Suprapubic skin (tissue), 4 donors: ENCODE measurements around the gene MTHFSD. TPM values are rescaled to one million over a fixed set of nuclear protein-coding genes. Genes with fewer than 3 reads are reported as not detected.

Source experiments
- DNase-seq, 2 donors: peaks; one replicate each; pipeline ENCODE4 v3.0.0-alpha.2; 2019; ENCODE audit warnings: low spot score in 2 of 2
- H3K27ac ChIP-seq: fragments of 200-600 bp; sonication (generic); one replicate; pipeline ENCODE4 v1.5.1; 2019
- H3K27me3 ChIP-seq: fragments of 200-600 bp; sonication (generic); one replicate; pipeline ENCODE4 v1.5.1; 2019
- H3K36me3 ChIP-seq: fragments of 200-600 bp; sonication (generic); one replicate; pipeline ENCODE4 v1.5.1; 2019
- H3K4me1 ChIP-seq: fragments of 200-600 bp; sonication (generic); one replicate; pipeline ENCODE4 v1.5.1; 2019
- H3K4me3 ChIP-seq: fragments of 200-600 bp; sonication (generic); one replicate; pipeline ENCODE4 v1.5.1; 2019; ENCODE audit warnings: mild to moderate bottlenecking
- H3K9me3 ChIP-seq: fragments of 200-600 bp; sonication (generic); one replicate; pipeline ENCODE4 v1.5.1; 2019
- CTCF ChIP-seq, 2 donors: fragments of 200-600 bp in 1 of 2; fragments of 450-650 bp in 1 of 2; sonication (generic) in 1 of 2; IDR thresholded peaks; one replicate each; pipeline ENCODE4 v1.5.1; 2016 to 2019; ENCODE audit warnings: antibody characterized with exemption in 2 of 2, mild to moderate bottlenecking in 1 of 2, moderate library complexity in 1 of 2
- EP300 ChIP-seq: sonication (generic); formaldehyde crosslinking; IDR thresholded peaks from one replicate; pipeline ENCODE4 v1.6.1; 2017; ENCODE audit warnings: antibody characterized with exemption
- POLR2A ChIP-seq, 2 donors: fragments of 450-650 bp; IDR thresholded peaks; one replicate each; pipeline ENCODE4 v1.6.1; 2017; ENCODE audit warnings: antibody characterized with exemption in 2 of 2, mild to moderate bottlenecking in 2 of 2, moderate library complexity in 2 of 2
- POLR2AphosphoS5 ChIP-seq, 3 donors: sonication (generic); formaldehyde crosslinking; IDR thresholded peaks; one replicate each; pipeline ENCODE4 v1.6.1; 2017; ENCODE audit warnings: antibody characterized with exemption in 3 of 3
- WGBS: methylation state at CpG from one replicate; pipeline ENCODE4 v1.1.5; 2018; 5-methylcytosine and 5-hydroxymethylcytosine counted together
- total RNA-seq, 4 donors: library from RNA; depleted of rRNA; stranded (reverse); fragments of >200 nt; gene quantifications; one replicate each; pipeline ENCODE4 v1.1.0, GENCODE V29; 2016

Gene MTHFSD
- total RNA-seq, 4 donors from 2014 or later, result 12.4 to 43.4 (median 18.8) TPM

GRCh38 chr16:86577314-86577971, 22.4 kb upstream of the MTHFSD start:
- peaks cover 99% of the 10 kb centered on the region for H3K27me3 ChIP-seq
- TF ChIP-seq EP300 (no peak), POLR2A (IDR thresholded peaks at IDR 0.05) (no peak), POLR2AphosphoS5 (IDR thresholded peaks at IDR 0.05) (no peak), CTCF (IDR thresholded peaks at IDR 0.05) (no peak)
- H3K4me3 ChIP-seq, result no peak overlapping the region
- no peaks in the 10 kb centered on the region for H3K36me3 ChIP-seq
- H3K9me3 ChIP-seq, result no peaks in the 10 kb centered on the region
- H3K4me1 ChIP-seq, result peaks cover 31% of the 10 kb centered on the region
- DNase-seq, result no peak
- H3K27ac ChIP-seq, result no peak overlapping the region
- 44% methylated on average over 12 of the region's 12 CpGs for WGBS

- peaks cover 31% of the 10 kb centered on the region for H3K4me1 ChIP-seq
- no peak for DNase-seq
- no peaks in the 10 kb centered on the region for H3K9me3 ChIP-seq
- 23% methylated on average over 33 of the region's 33 CpGs for WGBS
- H3K4me3 ChIP-seq, result peak overlapping the region; percentile 39
- TF ChIP-seq CTCF (IDR thresholded peaks at IDR 0.05) (no peak), EP300 (no peak), POLR2A (IDR thresholded peaks at IDR 0.05) (no peak), POLR2AphosphoS5 (IDR thresholded peaks at IDR 0.05) (no peak)
- H3K36me3 ChIP-seq, result no peaks in the 10 kb centered on the region
- H3K27ac ChIP-seq, result no peak overlapping the region
- peaks cover 100% of the 10 kb centered on the region for H3K27me3 ChIP-seq
Observed at GRCh38 chr16:86576591-86577313, 21.7 kb upstream of the MTHFSD start.

GRCh38 chr16:86575754-86576557, 20.9 kb upstream of the MTHFSD start:
- Histone ChIP-seq H3K4me1 (peaks cover 31% of the 10 kb centered on the region), H3K27ac (no peak overlapping the region), H3K4me3 (peak overlapping the region; percentile 39), H3K9me3 (no peaks in the 10 kb centered on the region), H3K27me3 (peaks cover 100% of the 10 kb centered on the region), H3K36me3 (no peaks in the 10 kb centered on the region)
- TF ChIP-seq POLR2AphosphoS5 (IDR thresholded peaks at IDR 0.05) (no peak), CTCF (IDR thresholded peaks at IDR 0.05) (peak in 1 of 2 donors; percentile 40)
- under 1% methylated on average over 40 of the region's 54 CpGs for WGBS
- peak in 1 of 2 donors; percentile 46 for DNase-seq

GRCh38 chr16:86575095-86575685, 20.2 kb upstream of the MTHFSD start:
- TF ChIP-seq CTCF (IDR thresholded peaks at IDR 0.05), result no peak
- TF ChIP-seq POLR2A (IDR thresholded peaks at IDR 0.05), result no peak
- peaks cover 100% of the 10 kb centered on the region for H3K27me3 ChIP-seq
- H3K4me3 ChIP-seq, result peak overlapping the region; percentile 39
- H3K4me1 ChIP-seq, result peaks cover 31% of the 10 kb centered on the region
- H3K27ac ChIP-seq, result no peak overlapping the region
- 55% methylated on average over 17 of the region's 17 CpGs for WGBS
- peak in 1 of 2 donors; percentile 32 for DNase-seq
- no peaks in the 10 kb centered on the region for H3K9me3 ChIP-seq
- H3K36me3 ChIP-seq, result no peaks in the 10 kb centered on the region
